ENCODE results near the gene RNASE3. TPM values are rescaled to one million over a fixed set of nuclear protein-coding genes. Genes with fewer than 3 reads are reported as not detected.
"Not testable (repeated sequence)": the region's sequence is repeated elsewhere in the genome, so short reads cannot be mapped to it uniquely, and the experiment has no call there.

The RNASE3 gene
- not detected for total RNA-seq

GRCh38 chr14:20891126-20891825 is at the start of gene RNASE3:
RNASE3 (plus strand) TSS chr14:20891385; CDS start chr14:20891687, 302 bp downstream.
- DNase-seq (ENCODE audit: low spot score in 2 of 2); FAIRE-seq: not testable (repeated sequence)

GRCh38 chr14:20846560-20846959 is 44.6 kb upstream of the RNASE3 start:
- FAIRE-seq, result no peak
- DNase-seq (ENCODE audit: low spot score in 2 of 2), result no peak

GRCh38 chr14:20848316-20848954 is 42.8 kb upstream of the RNASE3 start:
- no peak for FAIRE-seq

GRCh38 chr14:20848955-20849570 is 42.1 kb upstream of the RNASE3 start:
- FAIRE-seq (no peak), DNase-seq (ENCODE audit: low spot score in 2 of 2) (no peak)

More at GRCh38 chr14:20848316-20848954, 42.8 kb upstream of the RNASE3 start:
- peak in 1 of 2 donors; percentile 27 for DNase-seq (ENCODE audit: low spot score in 2 of 2)

- FAIRE-seq, result no peak
- DNase-seq (ENCODE audit: low spot score in 2 of 2), result no peak
Observed at GRCh38 chr14:20853042-20853441, 38.1 kb upstream of the RNASE3 start.

- FAIRE-seq, result no peak
Observed at GRCh38 chr14:20855652-20856291, 35.4 kb upstream of the RNASE3 start.

GRCh38 chr14:20857207-20857606 is 34.0 kb upstream of the RNASE3 start:
- FAIRE-seq, result no peak
- no peak for DNase-seq (ENCODE audit: low spot score in 2 of 2)

More at GRCh38 chr14:20855652-20856291, 35.4 kb upstream of the RNASE3 start:
- DNase-seq (ENCODE audit: low spot score in 2 of 2), result peak; percentile 44 to 55

GRCh38 chr14:20857630-20858261 is 33.4 kb upstream of the RNASE3 start:
- no peak for FAIRE-seq
- DNase-seq (ENCODE audit: low spot score in 2 of 2), result peak in 1 of 2 donors; percentile 22

GRCh38 chr14:20866194-20866593 is 25.0 kb upstream of the RNASE3 start:
- FAIRE-seq (no peak), DNase-seq (ENCODE audit: low spot score in 2 of 2) (no peak)

- FAIRE-seq (no peak), DNase-seq (ENCODE audit: low spot score in 2 of 2) (no peak)
Observed at GRCh38 chr14:20866963-20867362, 24.2 kb upstream of the RNASE3 start.

- FAIRE-seq (no peak), DNase-seq (ENCODE audit: low spot score in 2 of 2) (peak; percentile 14 to 44)
Observed at GRCh38 chr14:20873370-20874177, 17.6 kb upstream of the RNASE3 start.

- no peak for DNase-seq (ENCODE audit: low spot score in 2 of 2)
- FAIRE-seq, result no peak
Observed at GRCh38 chr14:20877016-20877415, 14.2 kb upstream of the RNASE3 start.

GRCh38 chr14:20878695-20879094 is 12.5 kb upstream of the RNASE3 start:
- FAIRE-seq, result no peak
- no peak for DNase-seq (ENCODE audit: low spot score in 2 of 2)

GRCh38 chr14:20881229-20881628 is 10.0 kb upstream of the RNASE3 start:
- DNase-seq (ENCODE audit: low spot score in 2 of 2); FAIRE-seq: not testable (repeated sequence)

GRCh38 chr14:20882787-20883186 is 8.4 kb upstream of the RNASE3 start:
- DNase-seq (ENCODE audit: low spot score in 2 of 2), result not testable (repeated sequence)

GRCh38 chr14:20888411-20888810 is 2.8 kb upstream of the RNASE3 start:
- not testable (repeated sequence) for DNase-seq (ENCODE audit: low spot score in 2 of 2); FAIRE-seq

More at GRCh38 chr14:20882787-20883186, 8.4 kb upstream of the RNASE3 start:
- not testable (repeated sequence) for FAIRE-seq

GRCh38 chr14:20895322-20895721 is 4.1 kb downstream of the RNASE3 start:
- DNase-seq (ENCODE audit: low spot score in 2 of 2); FAIRE-seq: not testable (repeated sequence)

- DNase-seq (ENCODE audit: low spot score in 2 of 2) (no peak), FAIRE-seq (no peak)
Observed at GRCh38 chr14:20904393-20905029, 13.3 kb downstream of the RNASE3 start.

GRCh38 chr14:20905676-20906075 is 14.5 kb downstream of the RNASE3 start:
- FAIRE-seq, result no peak

More at GRCh38 chr14:20905676-20906075, 14.5 kb downstream of the RNASE3 start:
- no peak for DNase-seq (ENCODE audit: low spot score in 2 of 2)
